Astrocyte of the hippocampus (primary cell): ENCODE measurements around the gene STIM2.

Experiments
- DNase-seq: peaks from one replicate; pipeline ENCODE4 v3.0.0; 2011; ENCODE audit warnings: low read depth, low spot score

STIM2 gene

GRCh38 chr4:26837993-26838842 is 22.4 kb upstream of the STIM2 start:
- DNase-seq: no peak

- DNase-seq: no peak
Measured at GRCh38 chr4:26839016-26839415, 21.6 kb upstream of the STIM2 start.

- no peak for DNase-seq
Measured at GRCh38 chr4:26839534-26839951, 21.1 kb upstream of the STIM2 start.

GRCh38 chr4:26840786-26841185 is 19.9 kb upstream of the STIM2 start:
- DNase-seq: no peak

- no peak for DNase-seq
Measured at GRCh38 chr4:26842911-26843310, 17.7 kb upstream of the STIM2 start.

- DNase-seq: no peak
Measured at GRCh38 chr4:26850528-26850927, 10.1 kb upstream of the STIM2 start.

GRCh38 chr4:26851129-26851528 is 9.5 kb upstream of the STIM2 start:
- no peak for DNase-seq

- DNase-seq: no peak
Measured at GRCh38 chr4:26854701-26855100, 5.9 kb upstream of the STIM2 start.

- DNase-seq: no peak
Measured at GRCh38 chr4:26856906-26857277, 3.7 kb upstream of the STIM2 start.

- DNase-seq: peak; percentile 96
Measured at GRCh38 chr4:26857278-26858034, 3.2 kb upstream of the STIM2 start.

- no peak for DNase-seq
Measured at GRCh38 chr4:26858035-26858918, 2.4 kb upstream of the STIM2 start.

- DNase-seq: no peak
Measured at GRCh38 chr4:26858947-26859401, 1.7 kb upstream of the STIM2 start.

GRCh38 chr4:26859762-26860156 is 882 bp upstream of the STIM2 start:
- no peak for DNase-seq

GRCh38 chr4:26860922-26861433 is 337 bp downstream of the STIM2 start:
- peak; percentile 87 for DNase-seq

- DNase-seq: peak; percentile 81
Measured at GRCh38 chr4:26861434-26862186, 969 bp downstream of the STIM2 start.

- DNase-seq: no peak
Measured at GRCh38 chr4:26862381-26862915, 1.8 kb downstream of the STIM2 start.

- no peak for DNase-seq
Measured at GRCh38 chr4:26863512-26863911, 2.9 kb downstream of the STIM2 start.

- DNase-seq: no peak
Measured at GRCh38 chr4:26864899-26865298, 4.3 kb downstream of the STIM2 start.

GRCh38 chr4:26866203-26866602 is 5.6 kb downstream of the STIM2 start:
- no peak for DNase-seq

- no peak for DNase-seq
Measured at GRCh38 chr4:26866781-26867180, 6.1 kb downstream of the STIM2 start.
